Effector memory CD8-positive, alpha-beta T cell (primary cell): ENCODE data around the gene COTL1.

Experiments used
- ATAC-seq: fragments of 150-1000 bp; cut with Tn5 transposase; replicated peaks from 2 replicates; pipeline ENCODE4 v1.10.0; 2021; ENCODE audit warnings: mild to moderate bottlenecking, moderate library complexity
- DNase-seq, 3 experiments: peaks; one replicate each; pipeline ENCODE4 v3.0.0; 2021
- H3K27ac Mint-ChIP-seq, 2 donors: one replicate each; pipeline ENCODE4 v1.8.0; 2022; ENCODE audit warnings: mild to moderate bottlenecking in 2 of 2, mixed read lengths in 2 of 2, moderate library complexity in 2 of 2
- H3K27me3 Mint-ChIP-seq, 2 donors: one replicate each; pipeline ENCODE4 v1.8.0; 2022; ENCODE audit warnings: mixed read lengths in 2 of 2
- H3K36me3 Mint-ChIP-seq: one replicate; pipeline ENCODE4 v1.8.0; 2022; ENCODE audit warnings: mild to moderate bottlenecking, moderate library complexity, mixed read lengths; ENCODE audit not compliant: insufficient read depth
- H3K4me1 Mint-ChIP-seq, 2 donors: one replicate each; pipeline ENCODE4 v1.8.0; 2022; ENCODE audit warnings: low read depth in 2 of 2, mixed read lengths in 2 of 2
- H3K4me3 Mint-ChIP-seq, 2 donors: one replicate each; pipeline ENCODE4 v1.8.0; 2022; ENCODE audit warnings: mild to moderate bottlenecking in 2 of 2, mixed read lengths in 2 of 2, moderate library complexity in 2 of 2
- H3K9me3 Mint-ChIP-seq, 2 donors: one replicate each; pipeline ENCODE4 v1.8.0; 2022; ENCODE audit warnings: mixed read lengths in 2 of 2
- total RNA-seq, 9 experiments: gene quantifications; one replicate each; lab custom pipeline; 2026; lab: John Stamatoyannopoulos, UW

Gene COTL1
- total RNA-seq: 147 to 378 (median 231) reads per million in 9 experiments

GRCh38 chr16:84617791-84618580, at the start of gene COTL1:
Gene COTL1 (minus strand): TSS chr16:84618078. CDS start chr16:84617914, 164 bp downstream.
- DNase-seq: peak; percentile 84 to 90 (median 89)
- peak; percentile 87 for ATAC-seq
- Mint-ChIP-seq H3K36me3 (peaks cover 36% of the 10 kb centered on the region), H3K4me3 (peak within 1 kb of the TSS; percentile 97), H3K27ac (peak within 1 kb of the TSS; percentile 83 to 88), H3K4me1 (peaks cover 34 to 50% of the 10 kb centered on the region in 2 donors), H3K9me3 (no peaks in the 10 kb centered on the region), H3K27me3 (peaks cover 0 to 10% of the 10 kb centered on the region in 2 donors)

GRCh38 chr16:84665843-84666242, 48.0 kb upstream of the COTL1 start:
- H3K4me3 Mint-ChIP-seq: no peak overlapping the region
- H3K36me3 Mint-ChIP-seq: peaks cover 44% of the 10 kb centered on the region
- no peak overlapping the region for H3K27ac Mint-ChIP-seq
- H3K27me3 Mint-ChIP-seq: no peaks in the 10 kb centered on the region
- DNase-seq (no peak), ATAC-seq (no peak)
- H3K4me1 Mint-ChIP-seq: peaks cover 5 to 8% of the 10 kb centered on the region in 2 donors
- no peaks in the 10 kb centered on the region for H3K9me3 Mint-ChIP-seq

- H3K36me3 Mint-ChIP-seq: peaks cover 47% of the 10 kb centered on the region
- H3K4me3 Mint-ChIP-seq: no peak overlapping the region
- no peaks in the 10 kb centered on the region for H3K9me3 Mint-ChIP-seq
- peaks cover 5 to 8% of the 10 kb centered on the region in 2 donors for H3K4me1 Mint-ChIP-seq
- no peaks in the 10 kb centered on the region for H3K27me3 Mint-ChIP-seq
- no peak overlapping the region for H3K27ac Mint-ChIP-seq
- ATAC-seq (no peak), DNase-seq (no peak)
Observed at GRCh38 chr16:84665359-84665758, 47.5 kb upstream of the COTL1 start.

- Mint-ChIP-seq H3K4me3 (no peak overlapping the region), H3K27ac (no peak overlapping the region), H3K36me3 (peaks cover 65% of the 10 kb centered on the region), H3K9me3 (no peaks in the 10 kb centered on the region), H3K4me1 (peaks cover 8 to 9% of the 10 kb centered on the region in 2 donors), H3K27me3 (no peaks in the 10 kb centered on the region)
- ATAC-seq: no peak
- DNase-seq: no peak
Observed at GRCh38 chr16:84663433-84664101, 45.7 kb upstream of the COTL1 start.

GRCh38 chr16:84662471-84662870, 44.6 kb upstream of the COTL1 start:
- Mint-ChIP-seq H3K27me3 (no peaks in the 10 kb centered on the region), H3K4me1 (peaks cover 8 to 9% of the 10 kb centered on the region in 2 donors), H3K27ac (no peak overlapping the region), H3K4me3 (no peak overlapping the region), H3K36me3 (peaks cover 76% of the 10 kb centered on the region), H3K9me3 (no peaks in the 10 kb centered on the region)
- DNase-seq (no peak), ATAC-seq (no peak)

- Mint-ChIP-seq H3K4me1 (peaks cover 9 to 11% of the 10 kb centered on the region in 2 donors), H3K36me3 (peaks cover 81% of the 10 kb centered on the region), H3K27ac (no peak overlapping the region), H3K27me3 (no peaks in the 10 kb centered on the region), H3K4me3 (no peak overlapping the region), H3K9me3 (no peaks in the 10 kb centered on the region)
- ATAC-seq: no peak
- no peak for DNase-seq
Observed at GRCh38 chr16:84661418-84662060, 43.7 kb upstream of the COTL1 start.

GRCh38 chr16:84660973-84661372, 43.1 kb upstream of the COTL1 start:
- ATAC-seq (no peak), DNase-seq (no peak)
- no peak overlapping the region for H3K4me3 Mint-ChIP-seq
- peaks cover 78% of the 10 kb centered on the region for H3K36me3 Mint-ChIP-seq
- no peaks in the 10 kb centered on the region for H3K9me3 Mint-ChIP-seq
- no peak overlapping the region for H3K27ac Mint-ChIP-seq
- peaks cover 15% of the 10 kb centered on the region in 2 donors for H3K4me1 Mint-ChIP-seq
- H3K27me3 Mint-ChIP-seq: no peaks in the 10 kb centered on the region

- no peak overlapping the region for H3K4me3 Mint-ChIP-seq
- H3K36me3 Mint-ChIP-seq: peaks cover 80% of the 10 kb centered on the region
- no peak for DNase-seq
- no peak for ATAC-seq
- no peaks in the 10 kb centered on the region for H3K27me3 Mint-ChIP-seq
- H3K27ac Mint-ChIP-seq: no peak overlapping the region
- H3K9me3 Mint-ChIP-seq: no peaks in the 10 kb centered on the region
- peaks cover 17 to 25% of the 10 kb centered on the region in 2 donors for H3K4me1 Mint-ChIP-seq
Observed at GRCh38 chr16:84659656-84660300, 41.9 kb upstream of the COTL1 start.

- no peak overlapping the region for H3K4me3 Mint-ChIP-seq
- DNase-seq (no peak), ATAC-seq (no peak)
- H3K27me3 Mint-ChIP-seq: no peaks in the 10 kb centered on the region
- H3K4me1 Mint-ChIP-seq: peaks cover 23 to 25% of the 10 kb centered on the region in 2 donors
- H3K9me3 Mint-ChIP-seq: no peaks in the 10 kb centered on the region
- peaks cover 78% of the 10 kb centered on the region for H3K36me3 Mint-ChIP-seq
- H3K27ac Mint-ChIP-seq: peak overlapping the region in 1 of 2 donors; percentile 25
Observed at GRCh38 chr16:84658690-84659089, 40.8 kb upstream of the COTL1 start.

- no peaks in the 10 kb centered on the region for H3K27me3 Mint-ChIP-seq
- peaks cover 29 to 30% of the 10 kb centered on the region in 2 donors for H3K4me1 Mint-ChIP-seq
- DNase-seq: no peak
- H3K36me3 Mint-ChIP-seq: peaks cover 73% of the 10 kb centered on the region
- H3K4me3 Mint-ChIP-seq: no peak overlapping the region
- no peak overlapping the region for H3K27ac Mint-ChIP-seq
- no peak for ATAC-seq
- no peaks in the 10 kb centered on the region for H3K9me3 Mint-ChIP-seq
Observed at GRCh38 chr16:84657229-84657837, 39.5 kb upstream of the COTL1 start.

GRCh38 chr16:84656649-84657048, 38.8 kb upstream of the COTL1 start:
- no peak for ATAC-seq
- no peak for DNase-seq
- Mint-ChIP-seq H3K4me3 (no peak overlapping the region), H3K9me3 (no peaks in the 10 kb centered on the region), H3K27me3 (no peaks in the 10 kb centered on the region), H3K4me1 (peaks cover 27 to 31% of the 10 kb centered on the region in 2 donors), H3K36me3 (peaks cover 72% of the 10 kb centered on the region), H3K27ac (peak overlapping the region; percentile 49 to 79)

- DNase-seq: no peak
- Mint-ChIP-seq H3K9me3 (no peaks in the 10 kb centered on the region), H3K27me3 (no peaks in the 10 kb centered on the region), H3K27ac (peak overlapping the region in 1 of 2 donors; percentile 27), H3K4me3 (no peak overlapping the region), H3K4me1 (peaks cover 29 to 40% of the 10 kb centered on the region in 2 donors), H3K36me3 (peaks cover 67% of the 10 kb centered on the region)
- ATAC-seq: no peak
Observed at GRCh38 chr16:84654998-84655397, 37.1 kb upstream of the COTL1 start.

GRCh38 chr16:84654238-84654637, 36.4 kb upstream of the COTL1 start:
- Mint-ChIP-seq H3K9me3 (no peaks in the 10 kb centered on the region), H3K27me3 (no peaks in the 10 kb centered on the region), H3K27ac (no peak overlapping the region), H3K36me3 (peaks cover 64% of the 10 kb centered on the region), H3K4me3 (no peak overlapping the region), H3K4me1 (peaks cover 36 to 44% of the 10 kb centered on the region in 2 donors)
- no peak for DNase-seq
- no peak for ATAC-seq
